ENCODE results near the gene NUDT2. TPM values are rescaled to one million over a fixed set of nuclear protein-coding genes. Genes with fewer than 3 reads are reported as not detected.

Gene NUDT2
- polyA plus RNA-seq, 1 of the 3 experiments (the other 2 are of a cell fraction) = 47.8 TPM

DNA sequence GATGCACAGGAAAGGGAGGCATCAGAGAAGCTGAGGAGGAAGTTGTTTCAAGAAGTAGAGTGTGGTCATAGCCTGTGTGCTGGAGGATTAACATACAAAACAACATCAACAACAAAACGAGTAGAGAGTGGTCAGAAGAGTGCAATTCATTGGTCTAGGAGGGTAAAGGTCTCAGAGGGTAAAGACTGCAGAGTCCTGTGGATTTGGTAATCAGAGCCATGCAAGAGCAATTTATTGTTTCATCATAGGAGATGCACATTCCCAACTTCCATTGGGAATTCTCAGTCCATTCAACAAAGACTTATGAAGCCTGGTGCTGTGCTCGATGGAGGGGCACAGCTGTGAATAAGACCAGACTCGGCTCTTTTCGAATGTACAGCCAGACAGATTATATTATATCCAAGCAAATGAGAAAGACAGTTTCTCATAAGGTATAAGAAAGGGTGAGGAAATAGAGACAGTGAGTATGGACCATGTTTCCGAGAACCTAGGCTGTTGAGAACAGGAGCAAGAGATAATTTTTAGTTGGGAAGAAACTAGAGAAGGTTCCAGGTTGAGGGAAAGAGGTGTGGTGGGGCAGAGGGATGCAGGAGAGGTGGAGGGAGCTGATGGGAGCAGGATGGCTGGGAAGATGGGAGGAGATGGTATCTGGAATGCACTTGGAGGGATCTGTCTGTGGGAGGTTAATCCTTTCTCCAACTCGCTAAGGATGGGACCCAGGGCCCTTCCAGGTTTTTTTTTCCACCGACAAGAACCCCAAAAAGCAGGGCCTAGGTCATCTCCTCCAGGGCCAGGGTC, 55.2 kb downstream of the NUDT2 start:
- no peak overlapping the region for H2AFZ ChIP-seq (ENCODE audit: low read depth)
- no peak overlapping the region for H3K4me2 ChIP-seq
- TF ChIP-seq FOXM1 (IDR thresholded peaks at IDR 0.05; ENCODE audit: low read depth) (no peak), NRF1 (IDR thresholded peaks at IDR 0.05; ENCODE audit: low read depth, low read length) (no peak), RCOR1 (IDR thresholded peaks at IDR 0.05; ENCODE audit: low read length) (no peak), SMC3 (IDR thresholded peaks at IDR 0.05; ENCODE audit: low read depth, low read length) (no peak), EZH2phosphoT487 (IDR thresholded peaks at IDR 0.05; ENCODE audit: borderline replicate concordance, low read depth) (no peak), FOSL2 (IDR thresholded peaks at IDR 0.05; ENCODE audit: borderline replicate concordance, low read depth) (no peak), TAF1 (IDR thresholded peaks at IDR 0.05; ENCODE audit: borderline replicate concordance, low read depth, low read length) (no peak)
- no peak overlapping the region for H3K27ac ChIP-seq (ENCODE audit: low read depth in 2 of 2, low read length in 1 of 2)
- no peak for DNase-seq
- H4K20me1 ChIP-seq (ENCODE audit: insufficient read depth) = no peaks in the 10 kb centered on the region
- no peak overlapping the region for H3K4me3 ChIP-seq (ENCODE audit: low read depth in 2 of 2, low read length in 1 of 2)
- no peaks in the 10 kb centered on the region for H3K79me2 ChIP-seq (ENCODE audit: insufficient read depth)
- no peaks in the 10 kb centered on the region for H3K9me2 ChIP-seq
- 54% methylated on average over 7 of the region's 7 CpGs for WGBS (ENCODE audit: low lambda C conversion rate)
- CTCF ChIA-PET = interaction anchor here (0.5 to 1.3 kb wide), 2 partner anchors 20 to 463 kb away, joined by 3 read pairs; no protein-coding TSS in a partner anchor
- H3K36me3 ChIP-seq (replicated peaks in 1 of 2; ENCODE audit: control insufficient read depth in 1 of 2, insufficient read depth in 2 of 2, low read length in 1 of 2) = no peaks in the 10 kb centered on the region
- no peaks in the 10 kb centered on the region for H3K9me3 ChIP-seq
- H3F3A ChIP-seq (replicated peaks; ENCODE audit: insufficient read depth) = no peaks in the 10 kb centered on the region
- H3K4me1 ChIP-seq (ENCODE audit: control insufficient read depth in 1 of 2, insufficient read depth in 2 of 2, low read depth in 1 of 2, low read length in 1 of 2) = peaks cover 7 to 8% of the 10 kb centered on the region in 2 experiments; a peak in 2 of 4 replicates
- no peak overlapping the region for H3K9ac ChIP-seq
- no peaks in the 10 kb centered on the region for H3K27me3 ChIP-seq (ENCODE audit: insufficient read depth)
- POLR2A ChIA-PET = no interaction called here

DNA sequence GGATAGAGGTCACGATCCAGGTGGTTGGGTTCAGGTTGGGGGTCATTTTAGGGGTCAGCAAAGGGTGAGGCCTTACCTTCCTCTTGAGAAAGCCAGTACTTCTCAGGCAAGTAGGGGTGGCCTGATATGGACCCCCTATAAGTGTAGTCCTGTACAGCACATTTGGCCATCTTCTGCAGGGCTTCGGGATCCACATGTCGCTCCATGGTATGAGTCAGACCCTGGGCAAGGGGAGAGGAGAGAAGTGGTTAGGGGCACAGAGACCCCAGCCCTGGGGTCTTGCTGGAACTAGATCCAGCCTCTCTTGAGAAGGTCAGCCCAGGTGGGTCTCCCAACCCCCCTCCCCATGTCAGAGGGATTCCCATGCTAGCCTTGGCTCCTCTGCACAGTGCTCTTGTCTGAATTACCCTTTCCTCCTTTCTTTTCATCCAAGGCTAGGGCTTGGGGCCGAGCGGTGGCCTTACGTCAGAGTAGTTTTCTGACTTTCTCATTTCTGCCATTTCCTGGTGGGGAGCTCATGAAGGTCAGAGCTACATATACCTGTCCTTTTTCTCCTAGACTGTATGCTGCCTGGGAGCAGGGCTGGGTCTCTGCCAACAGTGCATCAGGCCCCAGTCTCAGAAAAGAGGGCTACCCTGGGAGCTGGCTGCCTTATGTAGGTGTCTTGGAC, 56.3 kb downstream of the NUDT2 start:
- Histone ChIP-seq H3K27ac (ENCODE audit: low read depth in 2 of 2, low read length in 1 of 2) (no peak overlapping the region), H3K4me1 (ENCODE audit: control insufficient read depth in 1 of 2, insufficient read depth in 2 of 2, low read depth in 1 of 2, low read length in 1 of 2) (peaks cover 0 to 3% of the 10 kb centered on the region in 2 experiments; a peak in 1 of 4 replicates), H3K9ac (no peak overlapping the region), H3F3A (replicated peaks; ENCODE audit: insufficient read depth) (no peaks in the 10 kb centered on the region), H3K4me2 (no peak overlapping the region), H4K20me1 (ENCODE audit: insufficient read depth) (no peaks in the 10 kb centered on the region), H3K4me3 (ENCODE audit: low read depth in 2 of 2, low read length in 1 of 2) (no peak overlapping the region), H3K27me3 (ENCODE audit: insufficient read depth) (no peaks in the 10 kb centered on the region), H3K9me3 (no peaks in the 10 kb centered on the region), H3K9me2 (0 out of 2 replicates have a peak, but pooled peaks cover 2% of the 10 kb centered on the region), H2AFZ (ENCODE audit: low read depth) (no peak overlapping the region), H3K79me2 (ENCODE audit: insufficient read depth) (no peaks in the 10 kb centered on the region), H3K36me3 (replicated peaks in 1 of 2; ENCODE audit: control insufficient read depth in 1 of 2, insufficient read depth in 2 of 2, low read length in 1 of 2) (no peaks in the 10 kb centered on the region)
- TF ChIP-seq, protein P1, sequence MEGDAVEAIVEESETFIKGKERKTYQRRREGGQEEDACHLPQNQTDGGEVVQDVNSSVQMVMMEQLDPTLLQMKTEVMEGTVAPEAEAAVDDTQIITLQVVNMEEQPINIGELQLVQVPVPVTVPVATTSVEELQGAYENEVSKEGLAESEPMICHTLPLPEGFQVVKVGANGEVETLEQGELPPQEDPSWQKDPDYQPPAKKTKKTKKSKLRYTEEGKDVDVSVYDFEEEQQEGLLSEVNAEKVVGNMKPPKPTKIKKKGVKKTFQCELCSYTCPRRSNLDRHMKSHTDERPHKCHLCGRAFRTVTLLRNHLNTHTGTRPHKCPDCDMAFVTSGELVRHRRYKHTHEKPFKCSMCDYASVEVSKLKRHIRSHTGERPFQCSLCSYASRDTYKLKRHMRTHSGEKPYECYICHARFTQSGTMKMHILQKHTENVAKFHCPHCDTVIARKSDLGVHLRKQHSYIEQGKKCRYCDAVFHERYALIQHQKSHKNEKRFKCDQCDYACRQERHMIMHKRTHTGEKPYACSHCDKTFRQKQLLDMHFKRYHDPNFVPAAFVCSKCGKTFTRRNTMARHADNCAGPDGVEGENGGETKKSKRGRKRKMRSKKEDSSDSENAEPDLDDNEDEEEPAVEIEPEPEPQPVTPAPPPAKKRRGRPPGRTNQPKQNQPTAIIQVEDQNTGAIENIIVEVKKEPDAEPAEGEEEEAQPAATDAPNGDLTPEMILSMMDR (IDR thresholded peaks at IDR 0.05) = no peak
- TF ChIP-seq, protein P2, sequence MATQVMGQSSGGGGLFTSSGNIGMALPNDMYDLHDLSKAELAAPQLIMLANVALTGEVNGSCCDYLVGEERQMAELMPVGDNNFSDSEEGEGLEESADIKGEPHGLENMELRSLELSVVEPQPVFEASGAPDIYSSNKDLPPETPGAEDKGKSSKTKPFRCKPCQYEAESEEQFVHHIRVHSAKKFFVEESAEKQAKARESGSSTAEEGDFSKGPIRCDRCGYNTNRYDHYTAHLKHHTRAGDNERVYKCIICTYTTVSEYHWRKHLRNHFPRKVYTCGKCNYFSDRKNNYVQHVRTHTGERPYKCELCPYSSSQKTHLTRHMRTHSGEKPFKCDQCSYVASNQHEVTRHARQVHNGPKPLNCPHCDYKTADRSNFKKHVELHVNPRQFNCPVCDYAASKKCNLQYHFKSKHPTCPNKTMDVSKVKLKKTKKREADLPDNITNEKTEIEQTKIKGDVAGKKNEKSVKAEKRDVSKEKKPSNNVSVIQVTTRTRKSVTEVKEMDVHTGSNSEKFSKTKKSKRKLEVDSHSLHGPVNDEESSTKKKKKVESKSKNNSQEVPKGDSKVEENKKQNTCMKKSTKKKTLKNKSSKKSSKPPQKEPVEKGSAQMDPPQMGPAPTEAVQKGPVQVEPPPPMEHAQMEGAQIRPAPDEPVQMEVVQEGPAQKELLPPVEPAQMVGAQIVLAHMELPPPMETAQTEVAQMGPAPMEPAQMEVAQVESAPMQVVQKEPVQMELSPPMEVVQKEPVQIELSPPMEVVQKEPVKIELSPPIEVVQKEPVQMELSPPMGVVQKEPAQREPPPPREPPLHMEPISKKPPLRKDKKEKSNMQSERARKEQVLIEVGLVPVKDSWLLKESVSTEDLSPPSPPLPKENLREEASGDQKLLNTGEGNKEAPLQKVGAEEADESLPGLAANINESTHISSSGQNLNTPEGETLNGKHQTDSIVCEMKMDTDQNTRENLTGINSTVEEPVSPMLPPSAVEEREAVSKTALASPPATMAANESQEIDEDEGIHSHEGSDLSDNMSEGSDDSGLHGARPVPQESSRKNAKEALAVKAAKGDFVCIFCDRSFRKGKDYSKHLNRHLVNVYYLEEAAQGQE (IDR thresholded peaks at IDR 0.05; ENCODE audit: low read depth, low read length) = no peak
- TF ChIP-seq GATA2 (CRISPR knock-in tag; IDR thresholded peaks at IDR 0.05) = no peak
- no peak for TF ChIP-seq RXRA (IDR thresholded peaks at IDR 0.05; ENCODE audit: borderline replicate concordance, low read depth)
- WGBS (ENCODE audit: low lambda C conversion rate) = 95% methylated on average over 4 of the region's 6 CpGs
- no peak for DNase-seq
- POLR2A ChIA-PET = no interaction called here
- CTCF ChIA-PET = interaction anchor here (1.0 to 1.6 kb wide), 2 partner anchors 18 to 218 kb away, joined by 4 to 6 read pairs; no protein-coding TSS in a partner anchor
